NCI-H2227 (cell line): ENCODE results near the gene MOCS2.

Source experiments
- DNase-seq: peaks from one replicate; lab custom pipeline; 2025; ENCODE audit not compliant: unreplicated experiment; lab: John Stamatoyannopoulos, UW

MOCS2 gene

DNA sequence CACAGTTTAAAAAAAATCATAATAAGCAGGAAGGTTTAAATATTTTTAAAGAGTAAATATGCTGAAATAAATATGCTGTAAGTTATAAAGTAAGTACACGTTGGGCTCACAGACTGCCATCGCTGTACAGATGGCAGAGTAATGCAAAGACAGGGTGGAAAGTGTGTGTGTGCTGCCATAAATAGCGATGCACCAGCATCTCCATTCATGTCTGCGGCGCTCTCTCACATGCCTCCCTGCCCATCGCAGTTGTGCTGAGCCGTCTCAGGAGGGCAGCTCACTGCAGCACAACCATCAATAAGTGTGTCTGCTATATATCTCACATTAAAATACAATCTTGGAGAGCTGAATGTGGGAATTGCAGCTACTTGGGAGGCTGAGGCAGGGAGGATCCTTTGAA, 14.3 kb downstream of the MOCS2 start:
- no peak for DNase-seq

DNA sequence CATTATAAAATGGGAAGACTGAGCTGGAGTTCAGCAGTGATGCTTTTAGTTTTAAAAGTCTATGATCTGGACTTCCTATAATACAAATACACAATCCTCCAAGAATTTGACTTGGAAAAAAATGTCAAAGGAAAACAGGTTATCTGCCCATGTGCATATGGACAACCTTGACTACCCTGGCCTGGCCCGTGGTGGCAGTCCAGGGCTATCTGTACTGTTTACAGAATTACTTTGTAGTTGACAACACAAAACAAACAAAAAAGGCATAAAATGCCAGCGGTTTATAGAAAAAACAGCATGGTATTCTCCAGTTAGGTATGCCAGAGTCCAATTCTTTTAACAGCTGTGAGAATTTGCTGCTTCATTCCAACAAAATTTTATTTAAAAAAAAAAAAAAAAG, 17.3 kb downstream of the MOCS2 start:
- DNase-seq: no peak

DNA sequence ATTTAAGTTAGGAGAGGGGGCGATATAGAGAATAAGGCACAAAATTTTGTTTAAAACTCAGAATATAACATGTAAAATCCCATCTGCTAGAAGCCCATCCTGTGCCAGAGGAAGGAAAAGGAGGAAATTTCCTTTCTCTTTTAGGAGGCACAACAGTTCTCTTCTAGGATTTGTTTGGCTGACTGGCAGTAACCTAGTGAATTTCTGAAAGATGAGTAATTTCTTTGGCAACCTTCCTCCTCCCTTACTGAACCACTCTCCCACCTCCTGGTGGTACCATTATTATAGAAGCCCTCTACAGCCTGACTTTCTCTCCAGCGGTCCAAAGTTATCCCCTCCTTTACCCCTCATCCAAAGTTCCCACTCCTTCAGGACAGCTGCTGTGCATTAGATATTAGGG, 18.3 kb downstream of the MOCS2 start:
- DNase-seq: no peak

DNA sequence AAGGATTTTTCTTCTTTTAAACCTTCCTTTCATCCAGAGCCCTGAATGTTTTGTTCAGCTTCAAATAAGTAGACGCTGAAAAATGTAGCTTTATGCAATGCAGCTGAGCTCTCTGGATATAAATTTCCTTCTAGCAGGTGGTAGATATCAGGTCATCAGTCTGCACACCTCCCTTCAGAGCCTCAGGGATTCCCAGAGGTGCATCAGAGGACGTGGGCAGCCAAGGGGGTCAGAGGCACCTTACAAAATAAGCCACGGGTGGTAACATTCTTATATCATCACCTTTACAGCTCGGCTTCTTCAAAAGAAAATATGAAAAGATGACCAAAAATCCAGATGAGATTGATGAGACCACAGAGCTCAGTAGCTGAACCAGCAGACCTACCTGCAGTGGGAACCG, 19.3 kb downstream of the MOCS2 start:
- no peak for DNase-seq

DNA sequence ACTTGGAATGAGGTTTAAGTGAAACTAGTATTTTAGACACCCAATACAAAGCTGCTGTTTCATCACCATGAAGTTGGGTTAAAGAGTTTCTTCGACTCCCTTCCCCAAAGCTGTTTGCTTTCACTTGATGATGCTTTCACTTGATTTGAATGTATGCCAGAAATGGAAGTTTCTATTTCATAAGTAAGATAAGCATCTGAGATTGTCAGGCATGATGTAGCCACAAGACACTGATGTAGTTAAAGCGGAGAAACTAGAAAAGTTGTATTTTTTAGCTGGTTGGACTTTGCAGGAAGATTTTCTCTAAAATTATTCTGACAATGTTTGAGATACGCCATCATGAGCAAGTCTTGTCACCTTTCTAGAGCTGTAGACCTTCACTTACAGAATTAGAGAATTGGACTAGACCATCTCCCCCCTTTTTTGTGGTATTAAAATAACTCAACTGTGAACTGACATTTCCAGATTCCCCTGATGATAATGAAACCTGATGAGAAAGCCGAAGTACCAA, 20.0 kb downstream of the MOCS2 start:
- DNase-seq: no peak

DNA sequence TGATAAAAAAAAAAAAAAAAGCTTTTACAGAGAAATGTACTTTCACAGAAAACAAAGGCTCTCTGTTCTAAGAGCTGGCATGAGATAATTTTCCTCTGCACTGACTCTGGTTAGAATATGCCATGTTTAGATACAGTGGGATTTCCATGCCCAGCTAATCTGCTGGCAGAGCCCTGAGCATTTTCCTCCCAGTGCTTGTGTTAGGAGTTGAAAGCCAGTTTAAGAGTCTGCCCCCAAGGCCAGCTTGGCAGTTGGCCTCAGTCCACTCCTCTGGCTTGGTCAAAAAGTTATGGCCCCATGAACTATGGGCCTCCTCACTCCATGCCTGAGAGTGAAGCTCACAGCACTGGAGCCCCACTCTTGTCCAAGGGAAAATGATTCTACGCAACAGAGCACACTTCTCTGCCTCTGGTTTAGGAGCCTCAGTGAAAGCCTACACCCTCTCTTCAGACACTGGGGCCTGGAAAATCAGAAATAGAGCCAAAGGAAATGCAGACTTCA, 21.9 kb downstream of the MOCS2 start:
- DNase-seq: no peak

DNA sequence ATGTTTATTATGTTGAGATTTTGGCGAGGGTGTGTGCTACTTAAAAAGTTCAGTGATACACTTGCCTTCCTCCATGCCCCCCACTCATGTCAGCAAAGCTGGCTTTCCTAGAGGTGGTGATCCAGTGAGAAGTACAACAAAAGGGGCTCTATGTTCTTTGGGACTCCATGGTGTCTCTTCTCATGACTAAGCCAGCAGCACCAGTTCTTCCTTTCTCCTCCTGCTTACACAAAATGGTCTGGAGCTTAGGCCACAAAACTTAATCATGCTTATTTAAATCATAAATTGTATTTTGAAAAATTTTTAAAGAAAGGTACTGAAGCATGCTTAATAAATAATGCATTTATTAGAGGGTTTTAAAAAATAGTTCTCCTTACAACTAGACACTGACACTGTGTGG, 22.4 kb downstream of the MOCS2 start:
- no peak for DNase-seq

DNA sequence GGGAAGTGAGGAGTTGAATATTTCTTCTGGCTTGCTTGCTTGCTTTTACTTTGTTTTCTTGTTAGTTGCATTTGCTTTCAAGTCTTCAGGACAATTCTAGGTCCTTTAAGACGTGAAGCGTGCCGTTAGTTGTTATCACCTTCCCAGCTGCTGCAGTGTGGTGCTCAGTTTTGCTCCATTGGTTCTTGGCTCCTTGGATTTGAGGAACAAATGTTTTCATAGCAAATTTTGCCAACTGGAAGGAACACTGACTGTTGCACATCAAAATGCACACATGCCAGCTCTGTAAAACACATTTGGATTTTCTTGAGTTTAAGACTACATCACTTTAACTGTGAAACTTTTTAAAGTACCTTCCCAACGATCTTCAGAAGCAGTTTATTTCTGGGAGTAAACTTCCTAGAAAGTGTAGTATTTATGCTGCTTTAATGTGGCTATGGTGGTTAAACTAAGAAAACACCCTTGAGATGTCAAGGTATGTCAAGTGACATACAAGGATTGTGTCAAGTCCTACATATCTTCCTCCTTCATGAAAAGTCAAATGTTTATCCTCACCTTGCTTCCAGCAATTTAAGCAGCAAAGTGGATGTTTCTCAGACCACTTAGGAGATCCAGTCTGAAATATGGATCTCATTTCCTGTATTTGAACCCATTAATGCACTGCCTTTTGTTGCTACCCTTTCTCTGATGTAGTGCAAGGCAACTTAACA, 24.9 kb downstream of the MOCS2 start:
- no peak for DNase-seq

DNA sequence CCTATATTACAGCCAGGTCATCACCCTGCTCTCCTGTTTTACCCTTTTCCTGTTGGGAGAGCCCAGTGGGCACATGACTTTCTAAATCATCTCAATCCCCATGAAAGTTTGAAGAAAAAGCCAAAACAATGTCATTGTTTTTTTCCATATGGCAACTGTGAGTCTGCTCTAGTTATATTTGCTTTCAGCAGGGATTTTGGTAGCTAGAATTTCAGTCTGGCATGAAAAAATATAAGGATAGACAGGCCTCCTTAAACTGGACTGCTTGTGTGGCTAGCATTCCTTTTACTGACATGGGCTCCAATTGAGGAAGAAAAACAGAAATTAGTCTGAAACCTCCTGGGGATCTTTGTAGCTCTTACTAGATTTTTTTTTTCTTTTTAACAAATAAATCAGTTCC, 25.6 kb downstream of the MOCS2 start:
- no peak for DNase-seq

DNA sequence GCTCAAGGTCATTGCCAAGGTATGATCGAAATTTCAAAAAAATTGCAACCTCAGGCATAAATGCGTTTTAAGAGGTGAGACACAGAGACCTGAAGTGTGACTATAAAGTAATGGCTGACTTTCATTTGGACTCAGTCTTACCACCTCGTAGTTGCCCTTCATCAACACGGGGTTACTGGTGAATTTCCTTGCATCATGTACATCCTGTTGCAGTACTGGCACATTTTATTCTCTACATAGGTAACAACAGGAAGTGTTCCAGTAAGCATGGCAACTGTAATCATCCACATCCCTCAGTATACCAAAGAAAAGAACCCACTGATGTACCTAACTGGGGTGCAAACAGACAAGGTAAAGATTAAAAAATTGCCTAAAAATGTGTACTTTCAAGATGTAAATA, 29.3 kb downstream of the MOCS2 start:
- DNase-seq: no peak

DNA sequence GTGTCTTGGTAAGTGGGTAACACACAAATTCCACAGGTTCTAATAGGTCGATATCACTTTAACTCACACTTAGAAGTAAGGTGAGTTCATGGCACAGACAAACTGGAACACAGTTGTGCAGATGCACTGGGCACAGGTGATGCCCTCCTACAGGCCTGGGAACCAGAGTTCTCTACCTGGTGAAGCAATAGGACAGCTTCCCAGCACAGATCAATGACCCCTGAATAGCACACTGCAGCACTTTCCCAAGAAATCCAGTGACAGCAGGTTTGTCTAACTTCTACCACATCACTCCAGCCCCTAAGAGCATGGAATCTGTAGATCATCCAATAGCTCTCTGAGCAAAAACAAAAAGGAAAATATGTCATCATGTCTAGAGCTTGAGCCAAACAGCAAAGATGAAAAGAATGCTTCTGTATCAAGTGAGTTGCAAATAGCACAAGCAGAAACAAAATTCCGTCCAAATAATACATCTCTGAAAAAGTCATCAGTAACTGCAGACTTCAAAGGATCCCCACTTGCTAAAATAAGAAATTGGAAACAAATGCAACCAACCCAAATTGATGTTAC, 33.5 kb downstream of the MOCS2 start:
- no peak for DNase-seq

DNA sequence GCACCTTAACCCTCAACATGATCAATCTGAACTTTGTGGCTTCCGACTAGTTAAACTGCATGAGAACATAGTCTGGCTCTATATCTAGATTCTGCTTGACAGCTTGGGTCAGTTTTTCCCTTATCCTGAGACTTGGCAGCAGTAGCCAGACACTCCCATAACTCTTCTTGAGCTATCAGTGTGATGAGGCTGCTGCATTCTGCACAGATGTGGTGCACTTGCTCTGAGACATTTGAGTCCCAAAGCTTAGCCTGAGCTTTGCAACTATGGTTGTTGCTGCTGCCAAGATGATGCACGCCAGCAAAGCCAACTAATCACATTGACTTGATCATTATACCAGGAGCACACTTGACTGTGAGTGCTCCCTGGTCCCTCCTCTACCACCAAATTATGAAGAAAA, 36.2 kb downstream of the MOCS2 start:
- no peak for DNase-seq

DNA sequence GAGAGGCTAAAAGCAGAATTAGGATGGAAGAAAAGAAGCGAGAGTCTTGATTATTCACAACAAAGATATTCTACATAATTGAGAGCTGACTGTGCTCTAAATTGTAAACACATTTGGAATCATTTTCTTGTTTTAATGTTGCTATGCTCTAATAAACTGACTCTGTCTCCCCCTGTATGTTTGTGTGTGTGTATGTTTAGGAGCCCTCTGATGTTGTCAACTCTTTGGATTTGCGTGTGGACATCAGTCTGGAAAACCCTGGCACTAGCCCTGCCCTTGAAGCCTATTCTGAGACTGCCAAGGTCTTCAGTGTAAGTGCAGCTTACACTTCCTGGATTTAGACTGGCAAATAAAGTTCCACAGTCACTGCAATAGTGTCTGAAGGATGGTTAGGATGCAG, 37.8 kb downstream of the MOCS2 start:
- DNase-seq: no peak

DNA sequence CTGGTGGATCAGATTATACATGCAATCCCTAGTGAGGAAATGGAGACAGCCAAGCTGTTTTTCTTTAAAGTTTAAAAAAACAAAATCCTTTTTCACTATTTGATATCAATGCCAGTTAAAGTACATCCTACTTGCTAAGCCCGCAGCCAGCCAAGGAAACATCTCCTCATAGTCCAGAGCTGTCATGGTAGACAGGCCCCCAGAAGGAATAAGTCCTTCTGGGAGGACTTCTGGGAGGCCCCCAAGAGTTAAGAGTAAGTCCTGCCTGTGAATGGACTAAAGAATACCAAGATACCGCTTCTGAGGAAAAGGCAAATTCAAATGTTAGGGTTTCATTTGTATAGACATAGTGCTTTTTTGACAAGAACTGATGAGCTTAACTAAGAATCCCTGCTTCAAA, 38.3 kb downstream of the MOCS2 start:
- no peak for DNase-seq

DNA sequence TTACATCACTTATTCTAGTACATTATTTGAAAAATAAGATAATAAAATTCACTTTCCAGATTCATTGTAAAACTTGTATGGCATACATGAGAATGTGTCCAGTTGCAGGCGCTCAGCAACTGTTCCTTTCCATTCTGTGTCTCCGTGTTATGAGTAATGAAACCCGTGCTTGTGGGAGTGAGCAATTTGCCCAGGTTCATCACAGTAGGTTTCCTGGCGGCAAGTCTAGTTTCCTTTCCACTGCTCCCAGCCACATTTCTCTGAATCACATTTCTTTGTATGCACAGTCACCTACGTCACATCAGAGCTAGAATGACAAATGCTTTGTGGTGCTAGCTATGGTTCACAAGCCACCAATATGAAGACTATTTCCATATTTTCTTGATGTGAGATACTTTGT, 39.9 kb downstream of the MOCS2 start:
- no peak for DNase-seq

DNA sequence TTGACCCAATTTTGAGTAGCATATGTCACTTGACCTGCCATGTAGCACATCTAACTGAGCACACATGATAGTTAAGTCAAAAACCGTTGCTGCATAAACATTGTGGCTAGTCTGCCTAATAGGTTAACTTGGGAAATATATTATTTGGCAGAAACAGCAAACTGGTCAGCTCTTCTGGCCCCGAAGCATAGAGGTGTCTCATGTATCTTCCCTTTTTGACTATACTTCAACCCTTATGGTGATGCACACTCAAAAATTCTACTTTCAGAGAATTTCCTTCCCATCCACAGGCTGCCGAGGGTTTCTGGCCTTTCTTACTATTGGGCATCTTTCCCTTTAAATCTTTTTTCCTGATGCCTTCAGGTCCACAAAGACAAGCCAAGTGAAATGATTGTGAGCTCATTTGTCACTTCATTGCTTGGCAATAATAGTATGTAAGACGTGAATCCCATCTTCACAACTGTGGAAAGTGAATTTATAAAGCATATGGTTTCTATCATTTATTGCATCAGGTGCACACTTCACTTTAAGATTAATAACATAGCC, 41.2 kb downstream of the MOCS2 start:
- no peak for DNase-seq

DNA sequence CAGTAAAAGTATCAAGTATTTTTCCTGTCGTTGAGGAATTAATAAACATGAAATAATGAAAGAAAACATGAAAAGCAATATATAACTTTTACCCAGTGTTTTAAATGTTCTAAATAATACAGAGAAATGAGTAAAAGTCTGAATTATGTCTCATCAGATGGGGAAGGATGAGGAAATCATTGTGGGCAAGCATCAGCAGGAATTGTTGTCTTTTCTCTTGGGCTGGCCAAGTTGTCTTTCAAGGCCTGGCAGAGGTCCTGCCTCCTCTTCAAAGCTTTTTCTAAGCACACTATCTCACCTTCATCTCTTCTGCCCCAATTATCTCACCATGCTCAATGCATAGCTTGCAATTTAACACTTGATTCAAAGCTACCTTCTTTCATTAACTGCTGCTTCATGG, 41.9 kb downstream of the MOCS2 start:
- no peak for DNase-seq

DNA sequence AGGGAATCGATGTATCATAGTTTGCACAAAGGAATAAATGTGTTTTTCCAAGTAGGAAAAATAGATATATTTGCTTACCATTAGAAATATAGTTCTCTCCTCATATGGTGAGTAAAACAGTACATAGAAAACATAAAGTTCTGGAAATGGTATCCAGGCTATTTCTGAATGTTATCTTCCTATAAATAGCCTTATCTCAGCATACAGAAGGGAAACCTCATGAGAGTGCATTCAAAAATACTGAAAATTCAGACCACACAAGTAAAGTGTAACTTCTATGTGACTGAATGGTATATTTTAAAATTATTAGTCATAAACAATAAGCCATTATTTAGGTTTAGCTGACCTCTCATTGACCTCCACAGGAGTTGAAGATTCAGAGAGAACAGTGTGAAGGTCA, 43.5 kb downstream of the MOCS2 start:
- DNase-seq: no peak

DNA sequence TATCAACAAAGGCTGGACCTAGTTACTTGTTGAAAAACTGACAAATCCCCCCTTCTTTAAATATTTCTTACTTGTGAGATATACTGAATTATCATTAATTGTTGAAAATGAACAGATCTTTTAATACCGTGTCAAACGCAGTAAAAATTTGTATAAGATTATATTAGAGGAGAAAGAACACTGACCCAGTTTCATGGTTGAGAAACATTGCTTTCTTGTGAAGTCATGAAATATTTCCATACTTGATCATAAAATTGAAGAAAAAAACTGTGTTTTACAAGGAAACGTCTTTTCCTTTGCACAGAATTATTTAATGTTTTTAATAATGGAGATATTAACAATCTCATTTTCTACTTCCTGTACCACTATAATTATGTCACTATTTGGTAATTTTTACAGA, 45.8 kb downstream of the MOCS2 start:
- no peak for DNase-seq

DNA sequence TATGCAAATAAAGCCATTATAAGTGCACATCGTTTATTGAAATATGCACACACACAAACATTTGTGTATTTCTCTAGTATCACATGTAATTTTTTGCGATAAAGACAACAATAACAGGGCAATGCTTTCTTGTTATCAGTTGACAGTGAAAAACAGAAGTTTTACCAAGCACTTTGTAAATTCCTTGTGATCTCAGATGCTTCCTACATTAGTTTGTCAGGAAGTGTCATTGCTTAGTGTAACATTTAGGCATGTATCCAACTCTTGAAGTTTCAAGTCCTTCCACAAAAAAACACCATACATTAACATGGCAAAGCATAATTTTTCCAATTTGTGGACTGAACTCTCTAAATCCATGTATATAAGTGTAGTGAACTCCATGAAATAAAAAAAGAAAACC, 46.4 kb downstream of the MOCS2 start:
- DNase-seq: no peak

DNA sequence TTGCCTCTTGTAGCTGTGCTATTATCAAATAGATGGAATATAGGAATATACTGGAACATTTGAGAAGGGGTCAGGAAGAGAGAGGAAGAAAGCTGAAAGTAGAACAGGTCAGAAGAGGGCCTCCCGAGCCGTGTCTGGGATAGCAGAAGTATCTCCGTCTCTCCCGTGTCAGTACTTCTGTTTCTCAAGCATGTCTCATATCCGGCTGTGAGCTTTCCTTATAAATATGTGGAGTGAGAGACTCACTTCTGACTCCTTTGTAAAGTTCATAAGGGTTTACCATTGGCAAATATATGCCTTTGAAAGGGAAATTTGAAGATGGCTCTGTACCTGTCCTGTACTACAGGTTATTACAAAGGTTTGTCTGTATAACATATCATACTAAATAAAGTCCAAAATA, 50.3 kb downstream of the MOCS2 start:
- no peak for DNase-seq

DNA sequence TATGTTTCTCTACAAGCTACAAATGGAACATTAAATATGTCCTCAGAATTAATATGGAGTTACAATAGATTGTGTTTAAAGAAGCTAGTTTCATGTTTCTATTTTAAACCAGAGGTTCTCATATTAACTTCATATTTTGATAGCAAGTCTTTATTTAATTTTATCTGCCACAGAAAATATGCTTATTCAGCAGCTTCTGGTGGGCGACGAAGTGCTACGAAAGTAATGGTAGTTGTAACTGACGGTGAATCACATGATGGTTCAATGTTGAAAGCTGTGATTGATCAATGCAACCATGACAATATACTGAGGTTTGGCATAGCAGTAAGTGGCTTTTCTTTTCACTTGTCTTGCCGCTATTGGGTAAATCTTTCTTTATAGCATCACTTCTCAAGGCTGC, 54.2 kb downstream of the MOCS2 start:
- no peak for DNase-seq

DNA sequence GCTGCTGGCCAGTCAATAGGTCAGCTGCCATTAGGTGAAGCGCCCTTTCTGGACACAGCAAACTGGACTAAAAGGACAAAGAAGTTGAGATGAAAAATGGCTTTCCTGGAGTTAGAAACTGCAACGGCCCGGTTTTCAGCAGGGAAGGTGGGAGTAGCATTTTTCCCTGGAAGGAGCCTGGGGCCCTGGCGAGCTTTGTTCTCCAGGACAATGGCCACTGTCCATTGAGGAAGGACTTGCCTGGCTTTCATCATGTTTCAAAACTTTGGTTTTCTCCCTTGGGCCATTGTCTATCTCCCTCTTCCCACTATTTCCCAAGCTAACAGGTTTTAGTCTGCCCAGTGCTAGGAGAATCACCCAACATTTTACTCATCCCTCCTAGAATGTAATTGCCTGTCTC, 56.2 kb downstream of the MOCS2 start:
- DNase-seq: no peak
